Prostate gland (tissue), 2 donors: ENCODE measurements around the gene RRP12. TPM values are rescaled to one million over a fixed set of nuclear protein-coding genes. Genes with fewer than 3 reads are reported as not detected.
A peak's percentile ranks its signal among the peaks of the same experiment; 100 is the strongest.

Experiments
- DNase-seq: peaks from one replicate; pipeline ENCODE4 v3.0.0-alpha.2; 2019; ENCODE audit warnings: low spot score
- H3K27ac ChIP-seq, 2 donors: fragments of 200-600 bp; sonication (generic); 2 replicates each; pipeline ENCODE4 v1.5.1; 2017 to 2019
- H3K27me3 ChIP-seq: fragments of 200-600 bp; sonication (generic); replicated peaks from 2 replicates; pipeline ENCODE4 v1.5.1; 2019; ENCODE audit not compliant: insufficient read depth
- H3K36me3 ChIP-seq, 2 donors: fragments of 200-600 bp; sonication (generic); 1 replicate in 1 of 2; 2 replicates in 1 of 2; pipeline versions ENCODE4 v1.5.1 to v1.8.1; 2017 to 2019
- H3K4me1 ChIP-seq: fragments of 200-600 bp; sonication (generic); replicated peaks from 2 replicates; pipeline ENCODE4 v1.5.1; 2019
- H3K4me3 ChIP-seq, 2 donors: fragments of 200-600 bp; sonication (generic); 2 replicates each; pipeline ENCODE4 v1.5.1; 2017 to 2019
- H3K9me3 ChIP-seq: fragments of 200-600 bp; sonication (generic); 2 replicates; pipeline ENCODE4 v1.5.1; 2017
- CTCF ChIP-seq, 4 experiments: fragments of 200-600 bp in 2 of 4; fragments of 450-650 bp in 2 of 4; sonication (generic) in 2 of 4; IDR thresholded peaks; 1 replicate in 3 of 4; 2 replicates in 1 of 4; pipeline ENCODE4 v1.5.1; 2016 to 2019; ENCODE audit warnings: antibody characterized with exemption in 4 of 4, mild to moderate bottlenecking in 2 of 4, moderate library complexity in 2 of 4
- POLR2A ChIP-seq: fragments of 450-650 bp; IDR thresholded peaks from one replicate; pipeline ENCODE4 v1.6.1; 2016; ENCODE audit warnings: antibody characterized with exemption, mild to moderate bottlenecking
- POLR2AphosphoS5 ChIP-seq: sonication (generic); formaldehyde crosslinking; IDR thresholded peaks from one replicate; pipeline ENCODE4 v1.6.1; 2017; ENCODE audit warnings: antibody characterized with exemption
- WGBS: methylation state at CpG from one replicate; pipeline ENCODE4 v1.1.5; 2018; 5-methylcytosine and 5-hydroxymethylcytosine counted together
- intact Hi-C: fragments of 100-400 bp; cut with DNase I; formaldehyde crosslinking; loops from one replicate; pipeline ENCODE4 v1.14.2; 2022
- total RNA-seq, 2 donors: library from RNA; depleted of rRNA; stranded (reverse); fragments of >200 nt; gene quantifications; one replicate each; pipeline ENCODE4 v1.1.0, GENCODE V29; 2016

The RRP12 gene
- total RNA-seq, 2 donors from 2014 or later, result 14.9 to 38.6 TPM

GRCh38 chr10:97320480-97321031 lies 80.6 kb downstream of the RRP12 start:
- intact Hi-C loops, result no loop called here
- DNase-seq, result no peak
- Histone ChIP-seq H3K9me3 (no peaks in the 10 kb centered on the region), H3K36me3 (no peaks in the 10 kb centered on the region), H3K27ac (peak overlapping the region; percentile 98 to 99), H3K4me3 (peak overlapping the region; percentile 78 to 94), H3K27me3 (no peaks in the 10 kb centered on the region), H3K4me1 (peaks cover 8% of the 10 kb centered on the region)
- TF ChIP-seq POLR2A, result no peak
- no peak for TF ChIP-seq POLR2AphosphoS5
- no peak for TF ChIP-seq CTCF (IDR thresholded peaks at IDR 0.05)
- WGBS, result 39% methylated on average over 24 of the region's 24 CpGs

GRCh38 chr10:97319671-97320479 lies 81.3 kb downstream of the RRP12 start:
- H3K9me3 ChIP-seq, result no peaks in the 10 kb centered on the region
- H3K27ac ChIP-seq, result peak overlapping the region; percentile 98 to 99
- intact Hi-C loops, result no loop called here
- H3K36me3 ChIP-seq, result no peaks in the 10 kb centered on the region
- H3K27me3 ChIP-seq, result no peaks in the 10 kb centered on the region
- no peak for TF ChIP-seq POLR2A
- TF ChIP-seq POLR2AphosphoS5, result peak; percentile 5
- 2% methylated on average over 58 of the region's 83 CpGs for WGBS
- H3K4me1 ChIP-seq, result peaks cover 8% of the 10 kb centered on the region
- no peak for DNase-seq
- H3K4me3 ChIP-seq, result peak overlapping the region; percentile 78 to 94

GRCh38 chr10:97318772-97319651 lies 82.1 kb downstream of the RRP12 start, which contains the start of gene FRAT1:
Gene FRAT1 (plus strand): TSS chr10:97319271. CDS start chr10:97319454, 183 bp downstream.
- H3K27ac ChIP-seq, result peak within 1 kb of the TSS; percentile 98 to 99
- intact Hi-C loops, result no loop called here
- under 1% methylated on average over 60 of the region's 79 CpGs for WGBS
- TF ChIP-seq POLR2A, result peak; percentile 84
- TF ChIP-seq POLR2AphosphoS5, result peak; percentile 64
- peak in 2 of 4 experiments; percentile 4 to 21 for TF ChIP-seq CTCF (IDR thresholded peaks at IDR 0.05)
- peak; percentile 92 for DNase-seq
- no peaks in the 10 kb centered on the region for H3K27me3 ChIP-seq
- H3K4me1 ChIP-seq, result peaks cover 8% of the 10 kb centered on the region
- no peaks in the 10 kb centered on the region for H3K36me3 ChIP-seq
- no peaks in the 10 kb centered on the region for H3K9me3 ChIP-seq
- H3K4me3 ChIP-seq, result peak within 1 kb of the TSS; percentile 78 to 94

GRCh38 chr10:97314671-97315070 lies 86.5 kb downstream of the RRP12 start:
- WGBS, result 69% methylated on average over 4 of the region's 4 CpGs
- DNase-seq, result no peak
- intact Hi-C loops, result no loop called here
- Histone ChIP-seq H3K4me3 (no peak overlapping the region), H3K4me1 (no peaks in the 10 kb centered on the region), H3K36me3 (no peaks in the 10 kb centered on the region), H3K9me3 (no peaks in the 10 kb centered on the region), H3K27ac (no peak overlapping the region), H3K27me3 (no peaks in the 10 kb centered on the region)
- no peak for TF ChIP-seq CTCF (IDR thresholded peaks at IDR 0.05)
- TF ChIP-seq POLR2AphosphoS5, result no peak
- no peak for TF ChIP-seq POLR2A

GRCh38 chr10:97312897-97313296 lies 88.2 kb downstream of the RRP12 start:
- 92% methylated on average over 6 of the region's 6 CpGs for WGBS
- H3K27ac ChIP-seq, result no peak overlapping the region
- H3K9me3 ChIP-seq, result no peaks in the 10 kb centered on the region
- TF ChIP-seq CTCF (IDR thresholded peaks at IDR 0.05), result no peak
- no peak for TF ChIP-seq POLR2AphosphoS5
- no peak for TF ChIP-seq POLR2A
- DNase-seq, result no peak
- no peaks in the 10 kb centered on the region for H3K27me3 ChIP-seq
- H3K36me3 ChIP-seq, result no peaks in the 10 kb centered on the region
- H3K4me1 ChIP-seq, result no peaks in the 10 kb centered on the region
- no peak overlapping the region for H3K4me3 ChIP-seq
- intact Hi-C loops, result no loop called here
